Chondrocyte (in vitro differentiated cells): Measurements from ENCODE around the gene SOBP. TPM values are rescaled to one million over a fixed set of nuclear protein-coding genes. Genes with fewer than 3 reads are reported as not detected.

Source experiments
- DNase-seq: peaks from one replicate; pipeline ENCODE4 v3.0.0; 2021; ENCODE audit warnings: mixed read lengths, low spot score
- H3K27ac Mint-ChIP-seq: one replicate; pipeline ENCODE4 v1.8.0; 2021; ENCODE audit warnings: mild to moderate bottlenecking, moderate library complexity, mixed read lengths; ENCODE audit not compliant: unreplicated experiment
- H3K27me3 Mint-ChIP-seq: 2 replicates; pipeline ENCODE4 v1.8.0; 2021; ENCODE audit warnings: low read depth, mixed read lengths
- H3K36me3 Mint-ChIP-seq: 2 replicates; pipeline ENCODE4 v1.8.0; 2021; ENCODE audit warnings: low read depth, mixed read lengths
- H3K4me1 Mint-ChIP-seq: 2 replicates; pipeline ENCODE4 v1.8.0; 2021; ENCODE audit warnings: low read depth, mild to moderate bottlenecking, mixed read lengths
- H3K4me3 Mint-ChIP-seq: one replicate; pipeline ENCODE4 v1.8.0; 2021; ENCODE audit warnings: mild to moderate bottlenecking, moderate library complexity, mixed read lengths; ENCODE audit not compliant: unreplicated experiment
- H3K9me3 Mint-ChIP-seq: 2 replicates; pipeline ENCODE4 v1.8.0; 2021; ENCODE audit warnings: low read depth, mixed read lengths
- CTCF ChIP-seq: fragments of 200-600 bp; sonication (generic); IDR thresholded peaks from 2 replicates; pipeline ENCODE4 v1.5.0; 2021; ENCODE audit warnings: antibody characterized with exemption, mild to moderate bottlenecking, moderate library complexity
- total RNA-seq: library from RNA; stranded (reverse); gene quantifications from 3 replicates; pipeline ENCODE4 v1.2.1, GENCODE V29; 2021

SOBP gene
- total RNA-seq, 1 donor from 2014 or later, result 6.6 TPM

- H3K4me1 Mint-ChIP-seq, result peaks cover 31% of the 10 kb centered on the region
- no peak overlapping the region for H3K4me3 Mint-ChIP-seq
- no peaks in the 10 kb centered on the region for H3K9me3 Mint-ChIP-seq
- H3K27me3 Mint-ChIP-seq, result no peaks in the 10 kb centered on the region
- no peak for TF ChIP-seq CTCF
- peak overlapping the region; percentile 54 for H3K27ac Mint-ChIP-seq
- no peak for DNase-seq
- peaks cover 3% of the 10 kb centered on the region for H3K36me3 Mint-ChIP-seq
These were observed 74.7 kb downstream of the SOBP start for GRCh38 chr6:107564589-107564951.

GRCh38 chr6:107565165-107565723, 75.3 kb downstream of the SOBP start:
- Mint-ChIP-seq H3K4me1 (peaks cover 30% of the 10 kb centered on the region), H3K36me3 (peaks cover 3% of the 10 kb centered on the region), H3K4me3 (no peak overlapping the region), H3K27ac (no peak overlapping the region), H3K9me3 (no peaks in the 10 kb centered on the region), H3K27me3 (no peaks in the 10 kb centered on the region)
- DNase-seq, result no peak
- no peak for TF ChIP-seq CTCF

- no peak overlapping the region for H3K27ac Mint-ChIP-seq
- no peak for TF ChIP-seq CTCF
- H3K27me3 Mint-ChIP-seq, result no peaks in the 10 kb centered on the region
- no peak for DNase-seq
- no peaks in the 10 kb centered on the region for H3K9me3 Mint-ChIP-seq
- H3K36me3 Mint-ChIP-seq, result peaks cover 6% of the 10 kb centered on the region
- H3K4me3 Mint-ChIP-seq, result no peak overlapping the region
- peaks cover 17% of the 10 kb centered on the region for H3K4me1 Mint-ChIP-seq
These were observed 77.7 kb downstream of the SOBP start for GRCh38 chr6:107567643-107568042.

GRCh38 chr6:107569473-107569872, 79.6 kb downstream of the SOBP start:
- no peak for DNase-seq
- TF ChIP-seq CTCF, result no peak
- Mint-ChIP-seq H3K4me1 (peaks cover 8% of the 10 kb centered on the region), H3K36me3 (peaks cover 6% of the 10 kb centered on the region), H3K27me3 (no peaks in the 10 kb centered on the region), H3K27ac (no peak overlapping the region), H3K9me3 (no peaks in the 10 kb centered on the region), H3K4me3 (no peak overlapping the region)

- Mint-ChIP-seq H3K9me3 (no peaks in the 10 kb centered on the region), H3K27ac (no peak overlapping the region), H3K4me3 (no peak overlapping the region), H3K36me3 (peaks cover 6% of the 10 kb centered on the region), H3K27me3 (no peaks in the 10 kb centered on the region), H3K4me1 (no peaks in the 10 kb centered on the region)
- TF ChIP-seq CTCF, result no peak
- no peak for DNase-seq
These were observed 81.4 kb downstream of the SOBP start for GRCh38 chr6:107571354-107571753.
